Activated CD8-positive, alpha-beta memory T cell treated with anti-CD3 and anti-CD28 coated beads for 36 hours (primary cell): ENCODE results near the gene RHOT2. TPM values are rescaled to one million over a fixed set of nuclear protein-coding genes. Genes with fewer than 3 reads are reported as not detected.
"Not testable (repeated sequence)": the region's sequence is repeated elsewhere in the genome, so short reads cannot be mapped to it uniquely, and the experiment has no call there.

ENCODE experiments used
- CTCF ChIA-PET: fragments of 350-600 bp; sonication (Branson Sonifier 250); formaldehyde crosslinking; loops from one replicate; lab custom pipeline; 2021; ENCODE audit warnings: antibody characterized with exemption; lab: Charles Lee
- POLR2A ChIA-PET: fragments of 350-600 bp; sonication (Branson Sonifier 250); formaldehyde crosslinking; loops from one replicate; lab custom pipeline; 2021; ENCODE audit warnings: antibody characterized with exemption; lab: Charles Lee
- total RNA-seq, 2 experiments: library from RNA; stranded (reverse); gene quantifications; one replicate each; pipeline ENCODE4 v1.2.3, GENCODE V29; 2021

The RHOT2 gene
- total RNA-seq, 2 experiments from 2014 or later, result 136 to 147 TPM

- POLR2A ChIA-PET, result no interaction called here
- CTCF ChIA-PET, result interaction anchor here (0.6 to 4.5 kb wide), 22 partner anchors 8 to 887 kb away, joined by 3 to 26 read pairs (median 4); partner anchors contain the start of genes ANTKMT, CCDC78, CHTF18 and CIAO3
These were observed 43.8 kb downstream of the RHOT2 start for GRCh38 chr16:711548-712320.

- CTCF ChIA-PET, result interaction anchor here (0.7 to 4.5 kb wide), 19 partner anchors 8 to 91 kb away, joined by 3 to 26 read pairs (median 5); partner anchors contain the start of genes ANTKMT, CCDC78, CHTF18 and CIAO3
- POLR2A ChIA-PET, result not testable (repeated sequence)
These were observed 44.9 kb downstream of the RHOT2 start for GRCh38 chr16:712740-713250.

DNA sequence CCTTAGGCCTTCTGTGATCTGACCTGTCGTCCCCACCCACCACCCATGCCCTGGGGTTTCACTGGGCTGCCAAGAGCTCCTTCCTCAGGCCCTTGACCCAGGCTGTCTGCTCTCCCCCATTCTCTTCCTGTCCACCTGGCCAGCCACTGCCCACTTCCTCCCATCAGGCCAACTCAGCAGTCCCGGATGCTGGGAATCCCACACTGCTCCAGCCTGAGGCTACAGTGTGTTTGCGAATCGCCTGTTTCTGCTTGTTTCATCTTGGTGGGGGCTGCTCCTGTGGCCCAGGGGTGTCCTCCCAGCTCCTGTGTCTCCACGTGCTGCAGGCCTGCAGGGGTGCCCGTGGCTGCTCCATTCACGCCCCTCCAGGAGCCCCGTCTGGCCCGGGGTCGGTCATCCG lies 46.1 kb downstream of the RHOT2 start:
- CTCF ChIA-PET, result interaction anchor here (1.0 to 4.5 kb wide), 6 partner anchors 11 to 71 kb away, joined by 3 to 26 read pairs (median 10); partner anchors contain the start of genes CCDC78, CIAO3 and JMJD8
- POLR2A ChIA-PET, result interaction anchor here (0.6 to 1.8 kb wide), 2 partner anchors 71 to 993 kb away, joined by 6 read pairs; no protein-coding TSS in a partner anchor

- POLR2A ChIA-PET, result interaction anchor here (0.6 to 1.8 kb wide), 3 partner anchors 8 to 266 kb away, joined by 3 to 6 read pairs (median 4); no protein-coding TSS in a partner anchor
These were observed 46.9 kb downstream of the RHOT2 start, which contains the start of gene METRN for GRCh38 chr16:714558-715476. METRN (plus strand) TSS chr16:715118; CDS start chr16:715290, 172 bp downstream.

DNA sequence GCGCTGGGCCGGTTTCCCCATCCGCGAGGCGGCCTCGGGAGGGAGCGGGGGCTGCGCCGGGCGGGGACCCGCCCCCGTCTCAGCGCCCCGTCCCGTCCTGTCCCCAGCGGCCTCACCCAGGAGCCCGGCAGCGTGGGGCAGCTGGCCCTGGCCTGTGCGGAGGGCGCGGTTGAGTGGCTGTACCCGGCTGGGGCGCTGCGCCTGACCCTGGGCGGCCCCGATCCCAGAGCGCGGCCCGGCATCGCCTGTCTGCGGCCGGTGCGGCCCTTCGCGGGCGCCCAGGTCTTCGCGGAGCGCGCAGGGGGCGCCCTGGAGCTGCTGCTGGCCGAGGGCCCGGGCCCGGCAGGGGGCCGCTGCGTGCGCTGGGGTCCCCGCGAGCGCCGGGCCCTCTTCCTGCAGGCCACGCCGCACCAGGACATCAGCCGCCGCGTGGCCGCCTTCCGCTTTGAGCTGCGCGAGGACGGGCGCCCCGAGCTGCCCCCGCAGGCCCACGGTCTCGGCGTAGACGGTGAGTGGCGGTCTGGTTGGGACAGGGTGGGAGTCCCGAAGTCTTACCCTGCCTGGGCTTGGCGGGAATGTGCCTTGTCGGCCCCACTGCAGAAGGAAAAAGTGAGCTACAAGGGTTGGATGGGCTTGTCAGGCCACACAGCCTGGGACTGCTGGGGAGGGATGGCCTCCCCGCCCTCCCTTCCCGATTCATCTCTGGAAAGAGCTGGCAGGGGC lies 47.7 kb downstream of the RHOT2 start:
- CTCF ChIA-PET, result interaction anchor here (1.0 to 4.5 kb wide), 12 partner anchors 10 to 73 kb away, joined by 3 to 26 read pairs (median 8); partner anchors contain the start of genes CCDC78, CHTF18, CIAO3 and RPUSD1
- POLR2A ChIA-PET, result interaction anchor here (0.6 to 1.8 kb wide), 6 partner anchors 9 to 265 kb away, joined by 3 to 12 read pairs (median 5); no protein-coding TSS in a partner anchor

More at GRCh38 chr16:714558-715476, 46.9 kb downstream of the RHOT2 start, which contains the start of gene METRN:
- CTCF ChIA-PET, result interaction anchor here (0.5 to 4.5 kb wide), 8 partner anchors 10 to 74 kb away, joined by 5 to 26 read pairs (median 8); partner anchors contain the start of genes CCDC78, CHTF18, CIAO3 and RPUSD1

DNA sequence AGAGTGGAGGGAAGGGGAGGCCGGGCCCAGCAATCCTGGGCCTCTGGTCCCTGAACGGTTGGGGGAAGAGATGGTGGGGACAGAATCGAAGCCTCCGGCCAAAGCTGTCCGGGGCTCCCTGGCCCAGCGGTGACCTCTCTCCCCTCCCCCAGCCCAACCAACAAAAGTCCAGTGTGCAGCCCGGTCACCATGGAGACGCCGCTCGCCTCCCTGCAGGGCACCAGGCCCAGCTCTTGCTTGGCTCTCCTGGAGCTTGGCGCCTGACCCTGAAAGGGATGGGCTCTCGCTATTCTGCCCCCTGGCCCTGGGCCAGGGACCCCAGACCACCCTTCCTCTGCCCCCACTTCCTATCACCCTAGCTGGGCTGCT lies 48.3 kb downstream of the RHOT2 start:
- ChIA-PET CTCF (interaction anchor here (0.9 to 4.5 kb wide), 12 partner anchors 9 to 289 kb away, joined by 3 to 26 read pairs (median 8); partner anchors contain the start of genes CCDC78, CHTF18, CIAO3 and RPUSD1), POLR2A (interaction anchor here (0.6 to 1.3 kb wide), 4 partner anchors 9 to 21 kb away, joined by 3 to 12 read pairs (median 6); no protein-coding TSS in a partner anchor)

DNA sequence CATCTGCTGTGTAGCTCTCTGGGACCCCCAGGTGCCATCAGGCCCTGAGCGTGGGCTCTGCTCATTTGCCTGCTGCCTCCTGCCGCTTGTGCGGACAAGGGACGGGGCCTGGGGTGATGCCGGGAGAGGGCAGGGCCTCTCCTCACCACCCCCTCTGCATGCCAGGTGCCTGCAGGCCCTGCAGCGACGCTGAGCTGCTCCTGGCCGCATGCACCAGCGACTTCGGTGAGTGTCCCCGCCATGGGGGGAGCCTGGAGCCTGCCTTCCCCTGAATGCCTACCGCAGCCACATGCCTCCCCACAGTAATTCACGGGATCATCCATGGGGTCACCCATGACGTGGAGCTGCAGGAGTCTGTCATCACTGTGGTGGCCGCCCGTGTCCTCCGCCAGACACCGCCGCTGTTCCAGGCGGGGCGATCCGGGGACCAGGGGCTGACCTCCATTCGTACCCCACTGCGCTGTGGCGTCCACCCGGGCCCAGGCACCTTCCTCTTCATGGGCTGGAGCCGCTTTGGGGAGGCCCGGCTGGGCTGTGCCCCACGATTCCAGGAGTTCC lies 48.9 kb downstream of the RHOT2 start:
- ChIA-PET CTCF (interaction anchor here (0.8 to 2.7 kb wide), 8 partner anchors 11 to 289 kb away, joined by 3 to 12 read pairs (median 6); partner anchors contain the start of gene CIAO3), POLR2A (interaction anchor here (0.5 to 1.3 kb wide), 3 partner anchors 12 to 596 kb away, joined by 8 to 12 read pairs (median 8); no protein-coding TSS in a partner anchor)

GRCh38 chr16:717450-718245 lies 49.7 kb downstream of the RHOT2 start:
- CTCF ChIA-PET, result interaction anchor here (0.8 kb wide), 1 partner anchor 21 kb away, joined by 3 read pairs; no protein-coding TSS in a partner anchor
- POLR2A ChIA-PET, result interaction anchor here (0.5 kb wide), 1 partner anchor 595 kb away, joined by 8 read pairs; no protein-coding TSS in a partner anchor

DNA sequence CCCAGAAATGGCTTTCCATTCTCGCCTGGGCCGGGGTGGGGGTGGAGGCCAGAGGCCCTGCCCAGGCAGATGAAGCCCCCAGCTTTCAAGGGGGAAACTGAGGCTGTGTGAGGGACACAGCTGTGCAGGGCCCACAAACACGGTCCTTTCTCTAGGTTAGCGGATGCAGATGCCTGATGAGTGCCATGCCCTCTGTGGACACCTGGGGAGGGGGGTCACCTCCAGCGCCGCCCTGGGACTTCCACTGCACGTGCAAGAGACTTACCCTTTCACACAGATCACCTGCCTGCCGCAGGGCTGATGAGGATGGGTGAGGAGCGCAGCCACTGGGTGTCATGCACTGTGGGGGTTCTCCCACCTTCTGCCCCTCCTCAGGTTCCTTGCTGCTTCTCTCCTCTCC lies 50.5 kb downstream of the RHOT2 start:
- CTCF ChIA-PET, result interaction anchor here (1.3 kb wide), 1 partner anchor 25 kb away, joined by 3 read pairs; no protein-coding TSS in a partner anchor
- POLR2A ChIA-PET, result no interaction called here

GRCh38 chr16:718922-719321 lies 51.0 kb downstream of the RHOT2 start:
- POLR2A ChIA-PET, result interaction anchor here (3.9 kb wide), 1 partner anchor 12 kb away, joined by 15 read pairs; no protein-coding TSS in a partner anchor
- CTCF ChIA-PET, result interaction anchor here (1.3 to 3.2 kb wide), 4 partner anchors 17 to 93 kb away, joined by 3 to 17 read pairs (median 9); no protein-coding TSS in a partner anchor

- CTCF ChIA-PET, result interaction anchor here (0.7 to 3.2 kb wide), 11 partner anchors 9 to 92 kb away, joined by 3 to 17 read pairs (median 4); partner anchors contain the start of gene CIAO3
These were observed 52.0 kb downstream of the RHOT2 start for GRCh38 chr16:719815-720446.

DNA sequence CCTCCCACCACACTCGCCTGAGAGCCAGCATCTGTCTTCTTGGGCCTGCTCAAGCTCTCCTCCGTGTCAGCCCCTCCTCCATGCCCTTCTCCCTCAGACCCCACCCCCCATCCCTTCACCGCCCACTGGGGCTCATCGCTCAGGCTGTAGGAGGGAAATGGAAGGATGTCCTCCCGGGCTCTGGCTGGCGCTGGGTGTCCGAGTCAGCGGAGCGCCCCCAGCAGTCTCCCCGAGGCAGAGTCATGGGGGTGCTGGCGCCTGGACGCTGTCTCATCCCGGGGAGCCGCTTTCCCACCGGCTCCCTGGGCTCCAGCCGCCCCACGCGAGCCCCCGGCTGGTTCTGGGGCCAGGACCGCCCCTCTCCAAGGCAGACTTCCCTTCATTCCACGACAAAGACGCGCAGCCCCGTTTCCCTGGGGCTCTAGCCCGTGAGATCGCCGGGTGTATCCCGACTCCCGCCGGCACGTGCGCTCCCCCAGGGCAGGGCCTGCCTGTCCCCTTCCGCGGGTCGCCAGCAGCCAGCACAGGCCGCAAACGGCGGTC lies 52.6 kb downstream of the RHOT2 start:
- ChIA-PET CTCF (interaction anchor here (0.7 to 3.2 kb wide), 14 partner anchors 8 to 92 kb away, joined by 3 to 17 read pairs (median 4); partner anchors contain the start of genes CIAO3 and RHBDL1), POLR2A (interaction anchor here (0.6 to 3.9 kb wide), 9 partner anchors 10 to 86 kb away, joined by 3 to 15 read pairs (median 3); partner anchors contain the start of genes CIAO3 and RHOT2)

More at GRCh38 chr16:719815-720446, 52.0 kb downstream of the RHOT2 start:
- POLR2A ChIA-PET, result interaction anchor here (0.6 to 3.9 kb wide), 6 partner anchors 11 to 63 kb away, joined by 3 to 15 read pairs (median 3); partner anchors contain the start of genes CIAO3 and RHOT2

DNA sequence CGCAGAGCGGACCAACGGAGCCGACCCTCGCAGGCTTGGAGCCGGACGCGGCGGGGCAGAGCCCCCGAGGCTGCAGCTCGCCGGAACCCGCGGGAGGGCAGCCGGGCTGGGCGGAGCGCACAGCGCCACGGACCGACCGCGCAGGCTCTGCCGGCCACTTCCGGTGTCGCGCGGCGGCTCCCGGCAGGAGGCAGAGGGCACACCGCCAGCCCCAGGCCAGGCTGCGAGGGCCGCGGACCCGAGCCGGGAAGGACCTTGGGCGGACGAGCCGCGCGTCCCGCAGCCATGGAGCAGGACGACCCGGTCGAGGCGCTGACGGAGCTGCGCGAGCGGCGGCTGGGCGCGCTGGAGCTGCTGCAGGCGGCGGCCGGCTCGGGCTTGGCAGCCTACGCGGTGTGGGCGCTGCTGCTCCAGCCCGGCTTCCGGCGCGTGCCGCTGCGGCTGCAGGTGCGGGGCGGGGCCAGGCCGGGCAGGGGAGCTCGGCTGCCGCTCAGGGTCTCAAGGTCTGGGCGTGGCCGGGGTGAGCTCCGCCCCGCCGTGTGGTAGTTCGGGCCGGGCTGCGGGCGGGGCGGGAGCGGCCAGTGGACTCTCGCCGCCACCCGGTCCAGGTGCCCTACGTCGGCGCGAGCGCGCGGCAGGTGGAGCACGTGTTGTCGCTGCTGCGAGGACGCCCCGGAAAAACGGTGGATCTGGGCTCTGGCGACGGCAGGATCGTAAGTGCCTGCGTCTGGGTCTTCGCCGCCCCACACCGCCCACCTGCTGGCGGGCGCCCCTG lies 53.2 kb downstream of the RHOT2 start, which contains the start of gene ANTKMT:
ANTKMT (plus strand) TSS at position 157 of the 775 bp plus-strand sequence; CDS start at position 286, 129 bp downstream.
- POLR2A ChIA-PET, result interaction anchor here (0.9 to 3.9 kb wide), 7 partner anchors 9 to 85 kb away, joined by 3 to 15 read pairs (median 3); partner anchors contain the start of gene CIAO3

More for the DNA sequence above, 53.2 kb downstream of the RHOT2 start, which contains the start of gene ANTKMT:
- CTCF ChIA-PET, result interaction anchor here (0.8 to 3.2 kb wide), 11 partner anchors 9 to 64 kb away, joined by 3 to 17 read pairs (median 5); partner anchors contain the start of gene RHBDL1
